Measurements from ENCODE around the gene POLR2B. TPM values are rescaled to one million over a fixed set of nuclear protein-coding genes. Genes with fewer than 3 reads are reported as not detected.
"Not testable (repeated sequence)": the region's sequence is repeated elsewhere in the genome, so short reads cannot be mapped to it uniquely, and the experiment has no call there.

POLR2B gene
- total RNA-seq, 4 donors from 2014 or later = 82.4 to 128 (median 110) TPM

- 47 to 50% methylated on average over 6 of the region's 6 CpGs for WGBS, 2 donors (ENCODE audit: low coverage in 1 of 2)
- Histone ChIP-seq H3K27ac (peak overlapping the region in 2 of 4 donors; percentile 30 to 51), H3K4me1 (peaks cover 7 to 87% (median 16%) of the 10 kb centered on the region in 3 donors), H3K9me3 (no peaks in the 10 kb centered on the region), H3K36me3 (no peaks in the 10 kb centered on the region), H3K27me3 (no peaks in the 10 kb centered on the region), H3K4me3 (no peak overlapping the region)
- ATAC-seq = no peak
- no peak for TF ChIP-seq EP300 (IDR thresholded peaks at IDR 0.05)
- no peak for TF ChIP-seq POLR2A (IDR thresholded peaks at IDR 0.05)
- no peak for TF ChIP-seq CTCF (IDR thresholded peaks at IDR 0.05)
- no peak for TF ChIP-seq POLR2AphosphoS5 (IDR thresholded peaks at IDR 0.05)
These were observed 81.4 kb downstream of the POLR2B start for GRCh38 chr4:57059890-57060716.

- not testable (repeated sequence) for H3K4me3 ChIP-seq
These were observed 82.0 kb downstream of the POLR2B start for GRCh38 chr4:57060717-57061067.

GRCh38 chr4:57061395-57061794 lies 82.7 kb downstream of the POLR2B start:
- peak overlapping the region in 2 of 4 donors; percentile 12 to 30 for H3K27ac ChIP-seq
- ATAC-seq = no peak
- H3K27me3 ChIP-seq = no peaks in the 10 kb centered on the region
- H3K36me3 ChIP-seq = no peaks in the 10 kb centered on the region
- H3K9me3 ChIP-seq = no peaks in the 10 kb centered on the region
- TF ChIP-seq CTCF (IDR thresholded peaks at IDR 0.05) (no peak), POLR2AphosphoS5 (IDR thresholded peaks at IDR 0.05) (no peak), POLR2A (IDR thresholded peaks at IDR 0.05) (no peak), EP300 (IDR thresholded peaks at IDR 0.05) (no peak)
- WGBS, 2 donors (ENCODE audit: low coverage in 1 of 2) = 58 to 62% methylated on average over 4 to 5 of the region's 5 CpGs
- H3K4me1 ChIP-seq = peaks cover 7 to 86% (median 21%) of the 10 kb centered on the region in 3 donors
- H3K4me3 ChIP-seq = no peak overlapping the region

More at GRCh38 chr4:57060717-57061067, 82.0 kb downstream of the POLR2B start:
- WGBS, 2 donors (ENCODE audit: low coverage in 1 of 2) = 83 to 89% methylated on average over 3 to 5 of the region's 6 CpGs
- H3K4me1 ChIP-seq = peaks cover 7 to 87% (median 18%) of the 10 kb centered on the region in 3 donors
- not testable (repeated sequence) for H3K36me3 ChIP-seq, H3K27me3 ChIP-seq, H3K9me3 ChIP-seq, ATAC-seq
- H3K27ac ChIP-seq = peak overlapping the region in 2 of 4 donors; percentile 30 to 51

GRCh38 chr4:57063518-57063917 lies 84.8 kb downstream of the POLR2B start:
- Histone ChIP-seq H3K36me3 (no peaks in the 10 kb centered on the region), H3K4me1 (peaks cover 7 to 71% (median 21%) of the 10 kb centered on the region in 3 donors), H3K4me3 (no peak overlapping the region), H3K27me3 (no peaks in the 10 kb centered on the region), H3K27ac (peak overlapping the region in 2 of 4 donors; percentile 66 to 78), H3K9me3 (no peaks in the 10 kb centered on the region)
- no peak for ATAC-seq
- 89 to 90% methylated on average over 1 of the region's 1 CpG for WGBS, 2 donors (ENCODE audit: low coverage in 1 of 2)
- no peak for TF ChIP-seq EP300 (IDR thresholded peaks at IDR 0.05)
- no peak for TF ChIP-seq POLR2AphosphoS5 (IDR thresholded peaks at IDR 0.05)
- TF ChIP-seq POLR2A (IDR thresholded peaks at IDR 0.05) = no peak
- no peak for TF ChIP-seq CTCF (IDR thresholded peaks at IDR 0.05)

- H3K27ac ChIP-seq = peak overlapping the region in 3 of 4 donors; percentile 66 to 78 (median 77)
- peaks cover 7 to 77% (median 21%) of the 10 kb centered on the region in 3 donors for H3K4me1 ChIP-seq
- H3K4me3 ChIP-seq = no peak overlapping the region
- no peak for TF ChIP-seq POLR2A (IDR thresholded peaks at IDR 0.05)
- TF ChIP-seq POLR2AphosphoS5 (IDR thresholded peaks at IDR 0.05) = no peak
- TF ChIP-seq CTCF (IDR thresholded peaks at IDR 0.05) = no peak
- TF ChIP-seq EP300 (IDR thresholded peaks at IDR 0.05) = no peak
- no peak for ATAC-seq
- no peaks in the 10 kb centered on the region for H3K27me3 ChIP-seq
- no peaks in the 10 kb centered on the region for H3K36me3 ChIP-seq
- no peaks in the 10 kb centered on the region for H3K9me3 ChIP-seq
- WGBS, 2 donors (ENCODE audit: low coverage in 1 of 2) = 73 to 93% methylated on average over 2 of the region's 2 CpGs
These were observed 85.4 kb downstream of the POLR2B start for GRCh38 chr4:57064120-57064519.
